K562 (cell line): ENCODE data around the gene DCTN1. TPM values are rescaled to one million over a fixed set of nuclear protein-coding genes. Genes with fewer than 3 reads are reported as not detected.

Experiments
- ATF1 ChIP-seq, 2 experiments: fragments of 450-650 bp in 1 of 2; IDR thresholded peaks; 2 replicates each; pipeline ENCODE4 v1.6.1; 2016; ENCODE audit warnings: missing compliant biosample characterization in 1 of 2, missing genetic modification characterization in 1 of 2
- FOXA3 ChIP-seq, 2 experiments: fragments of 450-650 bp in 1 of 2; sonication (generic) in 1 of 2; formaldehyde crosslinking; IDR thresholded peaks in 1 of 2; conservative IDR thresholded peaks in 1 of 2; 2 replicates each; pipeline versions ENCODE4 v1.4.0 to v1.8.0; 2020 to 2022; ENCODE audit warnings: mild to moderate bottlenecking in 2 of 2, missing genetic modification reagents in 1 of 2
- HDAC8 ChIP-seq: fragments of 450-650 bp; IDR thresholded peaks from 2 replicates; pipeline ENCODE4 v1.6.1; 2016; ENCODE audit warnings: mild to moderate bottlenecking, missing genetic modification characterization, moderate library complexity, missing compliant biosample characterization
- KLF13 ChIP-seq: fragments of 450-650 bp; IDR thresholded peaks from 2 replicates; pipeline ENCODE4 v1.6.1; 2016; ENCODE audit warnings: missing genetic modification characterization, low read depth, mild to moderate bottlenecking, missing compliant biosample characterization, moderate library complexity, borderline replicate concordance
- NRF1 ChIP-seq, 2 experiments: fragments of 450-650 bp; IDR thresholded peaks in 1 of 2; conservative IDR thresholded peaks in 1 of 2; 2 replicates each; pipeline ENCODE4 v1.6.1; 2014; ENCODE audit warnings: mild to moderate bottlenecking in 2 of 2
- SMARCC2 ChIP-seq: fragments of 450-650 bp; IDR thresholded peaks from 2 replicates; pipeline ENCODE4 v1.6.1; 2017; ENCODE audit warnings: antibody characterized with exemption, moderate library complexity, mild to moderate bottlenecking, low read depth
- SPI1 ChIP-seq: IDR thresholded peaks from 2 replicates; pipeline ENCODE4 v1.6.1; 2011; ENCODE audit warnings: low read depth, low read length, control low read depth, borderline replicate concordance
- ZNF408 ChIP-seq: fragments of 250-450 bp; sonication (Bioruptor Pico); IDR thresholded peaks from 2 replicates; pipeline ENCODE4 v1.4.0; 2020; ENCODE audit warnings: low read depth, mild to moderate bottlenecking, moderate library complexity
- ZNF785 ChIP-seq: fragments of 250-450 bp; sonication (Bioruptor Pico); IDR thresholded peaks from 2 replicates; pipeline ENCODE4 v1.4.0; 2020; ENCODE audit warnings: mild to moderate bottlenecking
- polyA plus RNA-seq, 8 experiments: library from polyadenylated mRNA; depleted of rRNA in 4 of 8; stranded (reverse) in 5 of 8; unstranded in 3 of 8; fragments of >200 nt; fragmentation: Nextera tagmentation in 2 of 8; fragmentation: Illumina TruSeq in 1 of 8; extraction: Ambion mirVana in 2 of 8; extraction: Trizol in 1 of 8; gene quantifications; 2 replicates each; pipeline versions ENCODE4 v1.2.1 to v1.2.3, GENCODE V29; 2011 to 2014; ENCODE audit warnings: inconsistent platforms in 1 of 8, missing spikeins in 1 of 8
- total RNA-seq, 7 experiments: library from RNA; depleted of rRNA in 6 of 7; stranded (reverse); fragments of >200 nt in 6 of 7; fragmentation: Illumina TruSeq in 2 of 7; extraction: Trizol in 2 of 7; gene quantifications; 2 replicates each; pipeline versions ENCODE4 v1.2.1 to v1.2.3, GENCODE V29; 2011 to 2021; ENCODE audit warnings: low replicate concordance in 1 of 7
- TF ChIP-seq, protein P1 (sequence below): fragments of 450-650 bp; formaldehyde crosslinking; IDR thresholded peaks from 2 replicates; pipeline ENCODE4 v1.4.0; 2022; ENCODE audit warnings: missing genetic modification characterization
- TF ChIP-seq, protein P2 (sequence below), 2 experiments: fragments of 450-650 bp in 1 of 2; sonication (generic) in 1 of 2; formaldehyde crosslinking; conservative IDR thresholded peaks; 2 replicates each; pipeline versions ENCODE4 v1.4.0 to v1.8.1; 2020 to 2022; ENCODE audit warnings: mild to moderate bottlenecking in 1 of 2, missing genetic modification reagents in 1 of 2
- TF ChIP-seq, protein P3 (sequence below): fragments of 250-450 bp; sonication (Bioruptor Pico); IDR thresholded peaks from 2 replicates; pipeline ENCODE4 v1.8.0; 2021; ENCODE audit warnings: moderate library complexity, mild to moderate bottlenecking, inconsistent platforms
- TF ChIP-seq, protein P4 (sequence below), 2 experiments: fragments of 450-650 bp; IDR thresholded peaks; 2 replicates each; pipeline ENCODE4 v1.6.1; 2018; ENCODE audit warnings: mild to moderate bottlenecking in 2 of 2, low read depth in 1 of 2; ENCODE audit not compliant: partially characterized antibody in 2 of 2
- TF ChIP-seq, protein P5 (sequence below): IDR thresholded peaks from 3 replicates; pipeline ENCODE4 v1.6.1; 2011; ENCODE audit warnings: borderline replicate concordance, mild to moderate bottlenecking, moderate library complexity; ENCODE audit not compliant: insufficient read length; ENCODE audit errors: extremely low read depth

Gene DCTN1
- total and polyA plus RNA-seq, 9 of the 15 experiments (the other 6 are each of a cell fraction or from before 2014, with no cell fraction given), result 23.9 to 71.7 (median 45.0) TPM

DNA sequence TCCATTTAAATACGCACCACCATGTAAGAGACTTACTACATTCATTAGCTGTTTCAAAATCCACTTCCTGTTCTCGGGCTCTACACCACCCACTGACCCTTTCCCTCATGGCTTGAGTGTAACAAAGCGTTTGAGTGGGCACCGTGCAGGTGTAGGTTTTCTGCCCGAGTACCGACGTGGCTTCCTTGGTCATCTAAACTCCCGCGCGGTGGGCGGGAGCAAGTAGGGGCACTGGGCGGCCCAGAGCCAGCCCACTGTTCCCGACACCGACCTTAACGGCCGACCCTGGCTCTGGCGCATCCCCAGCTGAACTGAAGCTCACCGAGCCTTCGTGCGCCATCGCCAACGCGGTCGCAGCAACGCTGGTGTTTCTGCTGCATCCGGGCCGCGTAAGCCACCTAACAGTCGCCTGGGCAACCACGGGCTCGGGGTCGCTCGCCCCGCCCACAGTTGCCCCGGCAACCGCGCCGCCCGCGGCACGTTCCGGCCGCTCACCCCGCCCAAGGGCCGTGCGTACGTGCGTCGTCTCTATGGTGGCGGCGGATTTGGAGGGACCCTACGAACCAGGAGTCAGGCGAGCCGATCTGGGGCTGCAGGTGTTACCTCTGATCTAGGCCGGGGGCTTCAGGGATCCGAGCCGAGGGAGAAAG lies 41.2 kb upstream of the DCTN1 start, which contains the start of the genes C2orf81 and WDR54 (continued):
- TF ChIP-seq, protein P1, sequence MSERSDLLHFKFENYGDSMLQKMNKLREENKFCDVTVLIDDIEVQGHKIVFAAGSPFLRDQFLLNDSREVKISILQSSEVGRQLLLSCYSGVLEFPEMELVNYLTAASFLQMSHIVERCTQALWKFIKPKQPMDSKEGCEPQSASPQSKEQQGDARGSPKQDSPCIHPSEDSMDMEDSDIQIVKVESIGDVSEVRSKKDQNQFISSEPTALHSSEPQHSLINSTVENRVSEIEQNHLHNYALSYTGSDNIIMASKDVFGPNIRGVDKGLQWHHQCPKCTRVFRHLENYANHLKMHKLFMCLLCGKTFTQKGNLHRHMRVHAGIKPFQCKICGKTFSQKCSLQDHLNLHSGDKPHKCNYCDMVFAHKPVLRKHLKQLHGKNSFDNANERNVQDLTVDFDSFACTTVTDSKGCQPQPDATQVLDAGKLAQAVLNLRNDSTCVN (CRISPR knock-in tag), result no peak
- TF ChIP-seq HDAC8 (no peak), FOXA3 (CRISPR knock-in tag; conservative IDR thresholded peaks at IDR 0.05 in 1 of 2, IDR thresholded peaks at IDR 0.05 in 1 of 2) (no peak), SMARCC2 (no peak), ZNF408 (no peak), SPI1 (peak; percentile 79), NRF1 (conservative IDR thresholded peaks at IDR 0.05 in 1 of 2, IDR thresholded peaks at IDR 0.05 in 1 of 2) (peak in 1 of 2 experiments; percentile 65), ATF1 (CRISPR knock-in tag; IDR thresholded peaks at IDR 0.05) (no peak), ATF1 (tag; IDR thresholded peaks at IDR 0.05) (peak; percentile 69), ZNF785 (CRISPR knock-in tag) (no peak), KLF13 (no peak)
- TF ChIP-seq, protein P2, sequence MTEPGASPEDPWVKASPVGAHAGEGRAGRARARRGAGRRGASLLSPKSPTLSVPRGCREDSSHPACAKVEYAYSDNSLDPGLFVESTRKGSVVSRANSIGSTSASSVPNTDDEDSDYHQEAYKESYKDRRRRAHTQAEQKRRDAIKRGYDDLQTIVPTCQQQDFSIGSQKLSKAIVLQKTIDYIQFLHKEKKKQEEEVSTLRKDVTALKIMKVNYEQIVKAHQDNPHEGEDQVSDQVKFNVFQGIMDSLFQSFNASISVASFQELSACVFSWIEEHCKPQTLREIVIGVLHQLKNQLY (CRISPR knock-in tag; conservative IDR thresholded peaks at IDR 0.05), result no peak
- TF ChIP-seq, protein P3, sequence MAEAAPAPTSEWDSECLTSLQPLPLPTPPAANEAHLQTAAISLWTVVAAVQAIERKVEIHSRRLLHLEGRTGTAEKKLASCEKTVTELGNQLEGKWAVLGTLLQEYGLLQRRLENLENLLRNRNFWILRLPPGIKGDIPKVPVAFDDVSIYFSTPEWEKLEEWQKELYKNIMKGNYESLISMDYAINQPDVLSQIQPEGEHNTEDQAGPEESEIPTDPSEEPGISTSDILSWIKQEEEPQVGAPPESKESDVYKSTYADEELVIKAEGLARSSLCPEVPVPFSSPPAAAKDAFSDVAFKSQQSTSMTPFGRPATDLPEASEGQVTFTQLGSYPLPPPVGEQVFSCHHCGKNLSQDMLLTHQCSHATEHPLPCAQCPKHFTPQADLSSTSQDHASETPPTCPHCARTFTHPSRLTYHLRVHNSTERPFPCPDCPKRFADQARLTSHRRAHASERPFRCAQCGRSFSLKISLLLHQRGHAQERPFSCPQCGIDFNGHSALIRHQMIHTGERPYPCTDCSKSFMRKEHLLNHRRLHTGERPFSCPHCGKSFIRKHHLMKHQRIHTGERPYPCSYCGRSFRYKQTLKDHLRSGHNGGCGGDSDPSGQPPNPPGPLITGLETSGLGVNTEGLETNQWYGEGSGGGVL, result no peak
- TF ChIP-seq, protein P4, sequence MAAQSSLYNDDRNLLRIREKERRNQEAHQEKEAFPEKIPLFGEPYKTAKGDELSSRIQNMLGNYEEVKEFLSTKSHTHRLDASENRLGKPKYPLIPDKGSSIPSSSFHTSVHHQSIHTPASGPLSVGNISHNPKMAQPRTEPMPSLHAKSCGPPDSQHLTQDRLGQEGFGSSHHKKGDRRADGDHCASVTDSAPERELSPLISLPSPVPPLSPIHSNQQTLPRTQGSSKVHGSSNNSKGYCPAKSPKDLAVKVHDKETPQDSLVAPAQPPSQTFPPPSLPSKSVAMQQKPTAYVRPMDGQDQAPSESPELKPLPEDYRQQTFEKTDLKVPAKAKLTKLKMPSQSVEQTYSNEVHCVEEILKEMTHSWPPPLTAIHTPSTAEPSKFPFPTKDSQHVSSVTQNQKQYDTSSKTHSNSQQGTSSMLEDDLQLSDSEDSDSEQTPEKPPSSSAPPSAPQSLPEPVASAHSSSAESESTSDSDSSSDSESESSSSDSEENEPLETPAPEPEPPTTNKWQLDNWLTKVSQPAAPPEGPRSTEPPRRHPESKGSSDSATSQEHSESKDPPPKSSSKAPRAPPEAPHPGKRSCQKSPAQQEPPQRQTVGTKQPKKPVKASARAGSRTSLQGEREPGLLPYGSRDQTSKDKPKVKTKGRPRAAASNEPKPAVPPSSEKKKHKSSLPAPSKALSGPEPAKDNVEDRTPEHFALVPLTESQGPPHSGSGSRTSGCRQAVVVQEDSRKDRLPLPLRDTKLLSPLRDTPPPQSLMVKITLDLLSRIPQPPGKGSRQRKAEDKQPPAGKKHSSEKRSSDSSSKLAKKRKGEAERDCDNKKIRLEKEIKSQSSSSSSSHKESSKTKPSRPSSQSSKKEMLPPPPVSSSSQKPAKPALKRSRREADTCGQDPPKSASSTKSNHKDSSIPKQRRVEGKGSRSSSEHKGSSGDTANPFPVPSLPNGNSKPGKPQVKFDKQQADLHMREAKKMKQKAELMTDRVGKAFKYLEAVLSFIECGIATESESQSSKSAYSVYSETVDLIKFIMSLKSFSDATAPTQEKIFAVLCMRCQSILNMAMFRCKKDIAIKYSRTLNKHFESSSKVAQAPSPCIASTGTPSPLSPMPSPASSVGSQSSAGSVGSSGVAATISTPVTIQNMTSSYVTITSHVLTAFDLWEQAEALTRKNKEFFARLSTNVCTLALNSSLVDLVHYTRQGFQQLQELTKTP (IDR thresholded peaks at IDR 0.05; ENCODE audit: low read depth in 1 of 2, partially characterized antibody in 2 of 2), result no peak
- TF ChIP-seq, protein P5, sequence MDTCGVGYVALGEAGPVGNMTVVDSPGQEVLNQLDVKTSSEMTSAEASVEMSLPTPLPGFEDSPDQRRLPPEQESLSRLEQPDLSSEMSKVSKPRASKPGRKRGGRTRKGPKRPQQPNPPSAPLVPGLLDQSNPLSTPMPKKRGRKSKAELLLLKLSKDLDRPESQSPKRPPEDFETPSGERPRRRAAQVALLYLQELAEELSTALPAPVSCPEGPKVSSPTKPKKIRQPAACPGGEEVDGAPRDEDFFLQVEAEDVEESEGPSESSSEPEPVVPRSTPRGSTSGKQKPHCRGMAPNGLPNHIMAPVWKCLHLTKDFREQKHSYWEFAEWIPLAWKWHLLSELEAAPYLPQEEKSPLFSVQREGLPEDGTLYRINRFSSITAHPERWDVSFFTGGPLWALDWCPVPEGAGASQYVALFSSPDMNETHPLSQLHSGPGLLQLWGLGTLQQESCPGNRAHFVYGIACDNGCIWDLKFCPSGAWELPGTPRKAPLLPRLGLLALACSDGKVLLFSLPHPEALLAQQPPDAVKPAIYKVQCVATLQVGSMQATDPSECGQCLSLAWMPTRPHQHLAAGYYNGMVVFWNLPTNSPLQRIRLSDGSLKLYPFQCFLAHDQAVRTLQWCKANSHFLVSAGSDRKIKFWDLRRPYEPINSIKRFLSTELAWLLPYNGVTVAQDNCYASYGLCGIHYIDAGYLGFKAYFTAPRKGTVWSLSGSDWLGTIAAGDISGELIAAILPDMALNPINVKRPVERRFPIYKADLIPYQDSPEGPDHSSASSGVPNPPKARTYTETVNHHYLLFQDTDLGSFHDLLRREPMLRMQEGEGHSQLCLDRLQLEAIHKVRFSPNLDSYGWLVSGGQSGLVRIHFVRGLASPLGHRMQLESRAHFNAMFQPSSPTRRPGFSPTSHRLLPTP, result no peak
